ENCODE data around the gene BAIAP3.
A peak's percentile ranks its signal among the peaks of the same experiment; 100 is the strongest.
"Not testable (repeated sequence)": the region's sequence is repeated elsewhere in the genome, so short reads cannot be mapped to it uniquely, and the experiment has no call there.

The BAIAP3 gene

GRCh38 chr16:1316033-1316405 is 17.4 kb upstream of the BAIAP3 start:
- no peak for DNase-seq (ENCODE audit: low spot score)

GRCh38 chr16:1317479-1318267 is 15.8 kb upstream of the BAIAP3 start:
- DNase-seq (ENCODE audit: low spot score): no peak

- DNase-seq (ENCODE audit: low spot score): no peak
Measured at GRCh38 chr16:1318268-1318545, 15.2 kb upstream of the BAIAP3 start.

- no peak for DNase-seq (ENCODE audit: low spot score)
Measured at GRCh38 chr16:1319041-1319440, 14.4 kb upstream of the BAIAP3 start.

GRCh38 chr16:1320097-1320496 is 13.3 kb upstream of the BAIAP3 start:
- no peak for DNase-seq (ENCODE audit: low spot score)

GRCh38 chr16:1320658-1321240 is 12.7 kb upstream of the BAIAP3 start:
- DNase-seq (ENCODE audit: low spot score): no peak

- DNase-seq (ENCODE audit: low spot score): no peak
Measured at GRCh38 chr16:1322407-1322806, 11.0 kb upstream of the BAIAP3 start.

GRCh38 chr16:1323296-1324239 is 9.9 kb upstream of the BAIAP3 start:
- no peak for DNase-seq (ENCODE audit: low spot score)

GRCh38 chr16:1324286-1324826 is 9.1 kb upstream of the BAIAP3 start:
- no peak for DNase-seq (ENCODE audit: low spot score)

- no peak for DNase-seq (ENCODE audit: low spot score)
Measured at GRCh38 chr16:1325261-1325660, 8.2 kb upstream of the BAIAP3 start.

GRCh38 chr16:1325673-1326371 is 7.6 kb upstream of the BAIAP3 start:
- no peak for DNase-seq (ENCODE audit: low spot score)

GRCh38 chr16:1326391-1326790 is 7.1 kb upstream of the BAIAP3 start:
- no peak for DNase-seq (ENCODE audit: low spot score)

- no peak for DNase-seq (ENCODE audit: low spot score)
Measured at GRCh38 chr16:1326946-1327618, 6.4 kb upstream of the BAIAP3 start.

GRCh38 chr16:1327619-1327947 is 5.9 kb upstream of the BAIAP3 start:
- no peak for DNase-seq (ENCODE audit: low spot score)

GRCh38 chr16:1328136-1328535 is 5.3 kb upstream of the BAIAP3 start:
- not testable (repeated sequence) for DNase-seq (ENCODE audit: low spot score)

GRCh38 chr16:1328961-1329360 is 4.5 kb upstream of the BAIAP3 start:
- not testable (repeated sequence) for DNase-seq (ENCODE audit: low spot score)

- no peak for DNase-seq (ENCODE audit: low spot score)
Measured at GRCh38 chr16:1330260-1330914, 3.1 kb upstream of the BAIAP3 start.

- no peak for DNase-seq (ENCODE audit: low spot score)
Measured at GRCh38 chr16:1330931-1331711, 2.3 kb upstream of the BAIAP3 start.

GRCh38 chr16:1331712-1332617 is 1.5 kb upstream of the BAIAP3 start:
- peak; percentile 46 for DNase-seq (ENCODE audit: low spot score)
